SK-N-SH (cell line): ENCODE data around the gene RAI2. TPM values are rescaled to one million over a fixed set of nuclear protein-coding genes. Genes with fewer than 3 reads are reported as not detected.

ENCODE experiments used
- CTCF ChIA-PET: fragments of 300-600, 350-600 bp; formaldehyde crosslinking; extraction: SDS; loops from one replicate; lab custom pipeline; 2021; lab: Yijun Ruan, JAX
- POLR2A ChIA-PET: fragments of 350-600 bp; sonication (Branson Sonifier 250); formaldehyde crosslinking; extraction: SDS; loops from one replicate; lab custom pipeline; 2020; ENCODE audit warnings: antibody characterized with exemption, inconsistent platforms; lab: Yijun Ruan, JAX
- DNase-seq: peaks from one replicate; pipeline ENCODE4 v3.0.0; 2012
- H2AFZ ChIP-seq: fragments of 200-600 bp; sonication (generic); 2 replicates; pipeline ENCODE4 v1.8.1; 2016; ENCODE audit warnings: antibody characterized with exemption, mild to moderate bottlenecking, low read depth
- H3F3A ChIP-seq: fragments of 200-600 bp; sonication (generic); replicated peaks from 2 replicates; pipeline ENCODE3; 2016; ENCODE audit warnings: antibody characterized with exemption, mild to moderate bottlenecking; ENCODE audit not compliant: insufficient read depth
- H3K27ac ChIP-seq, 2 experiments: fragments of 200-500 bp in 1 of 2; fragments of 200-600 bp in 1 of 2; sonication (Bioruptor generic) in 1 of 2; sonication (generic), shearing (Covaris generic) in 1 of 2; 2 replicates each; pipeline versions ENCODE4 v1.5.1 to v1.6.1; 2014 to 2016; ENCODE audit warnings: low read depth in 2 of 2, inconsistent platforms in 1 of 2, low read length in 1 of 2, mild to moderate bottlenecking in 1 of 2, mixed read lengths in 1 of 2
- H3K27me3 ChIP-seq: fragments of 200-600 bp; sonication (generic), shearing (Covaris generic); 2 replicates; pipeline ENCODE4 v1.6.1; 2016; ENCODE audit warnings: mixed run types; ENCODE audit not compliant: insufficient read depth
- H3K36me3 ChIP-seq, 2 experiments: fragments of 200-500 bp in 1 of 2; fragments of 200-600 bp in 1 of 2; sonication (Bioruptor generic) in 1 of 2; sonication (generic) in 1 of 2; replicated peaks in 1 of 2; 2 replicates each; pipeline versions ENCODE3 to v1.5.1; 2014 to 2016; ENCODE audit warnings: low read length in 1 of 2, mild to moderate bottlenecking in 1 of 2; ENCODE audit not compliant: insufficient read depth in 2 of 2, control insufficient read depth in 1 of 2
- H3K4me1 ChIP-seq, 2 experiments: fragments of 200-500 bp in 1 of 2; fragments of 200-600 bp in 1 of 2; sonication (Bioruptor generic) in 1 of 2; sonication (generic), shearing (Covaris generic) in 1 of 2; 2 replicates each; pipeline versions ENCODE4 v1.5.1 to v1.6.1; 2014 to 2016; ENCODE audit warnings: low read depth in 1 of 2, low read length in 1 of 2, mixed run types in 1 of 2; ENCODE audit not compliant: insufficient read depth in 2 of 2, control insufficient read depth in 1 of 2
- H3K4me2 ChIP-seq: fragments of 200-600 bp; sonication (generic), shearing (Covaris generic); 2 replicates; pipeline ENCODE4 v1.6.1; 2017; ENCODE audit warnings: mixed run types
- H3K4me3 ChIP-seq, 2 experiments: fragments of 200-500 bp in 1 of 2; fragments of 200-600 bp in 1 of 2; sonication (Bioruptor generic) in 1 of 2; sonication (generic), shearing (Covaris generic) in 1 of 2; 2 replicates each; pipeline versions ENCODE4 v1.5.1 to v1.8.1; 2014 to 2016; ENCODE audit warnings: low read depth in 2 of 2, inconsistent platforms in 1 of 2, low read length in 1 of 2, mild to moderate bottlenecking in 1 of 2, mixed read lengths in 1 of 2, moderate library complexity in 1 of 2
- H3K79me2 ChIP-seq: fragments of 200-600 bp; sonication (generic); 2 replicates; pipeline ENCODE4 v1.8.1; 2017; ENCODE audit warnings: mild to moderate bottlenecking; ENCODE audit not compliant: insufficient read depth
- H3K9ac ChIP-seq: fragments of 200-600 bp; sonication (generic); 2 replicates; pipeline ENCODE4 v1.6.1; 2017; ENCODE audit warnings: mixed run types
- H3K9me2 ChIP-seq: fragments of 200-600 bp; sonication (generic); 2 replicates; pipeline ENCODE4 v1.6.1; 2017; ENCODE audit warnings: mixed run types
- H3K9me3 ChIP-seq: fragments of 200-600 bp; sonication (generic); 2 replicates; pipeline ENCODE4 v1.6.1; 2017; ENCODE audit warnings: mixed run types, mild to moderate bottlenecking, moderate library complexity
- H4K20me1 ChIP-seq: fragments of 200-600 bp; sonication (generic); 2 replicates; pipeline ENCODE4 v1.6.1; 2017; ENCODE audit warnings: mild to moderate bottlenecking, mixed run types; ENCODE audit not compliant: insufficient read depth
- ELF1 ChIP-seq: IDR thresholded peaks from 2 replicates; pipeline ENCODE4 v1.4.0; 2012
- EZH2phosphoT487 ChIP-seq: fragments of 200-600 bp; sonication (generic); IDR thresholded peaks from 2 replicates; pipeline ENCODE4 v1.6.1; 2017; ENCODE audit warnings: low read depth, mixed run types, mild to moderate bottlenecking, antibody characterized with exemption, moderate library complexity, borderline replicate concordance
- FOSL2 ChIP-seq: IDR thresholded peaks from 2 replicates; pipeline ENCODE4 v1.4.0; 2012; ENCODE audit warnings: low read depth, mild to moderate bottlenecking, moderate library complexity, borderline replicate concordance
- GABPA ChIP-seq: IDR thresholded peaks from 2 replicates; pipeline ENCODE4 v1.4.0; 2012; ENCODE audit warnings: low read depth, mild to moderate bottlenecking
- GATA2 ChIP-seq: sonication (generic); formaldehyde crosslinking; IDR thresholded peaks from 2 replicates; pipeline ENCODE4 v1.5.0; 2020; ENCODE audit warnings: mild to moderate bottlenecking, missing genetic modification reagents
- MEF2A ChIP-seq: IDR thresholded peaks from 2 replicates; pipeline ENCODE4 v1.4.0; 2012; ENCODE audit warnings: low read depth, borderline replicate concordance
- MXI1 ChIP-seq: IDR thresholded peaks from 2 replicates; pipeline ENCODE4 v1.6.1; 2012; ENCODE audit warnings: mild to moderate bottlenecking, low read depth, low read length, improper control_type of control experiment
- NFIC ChIP-seq: IDR thresholded peaks from 2 replicates; pipeline ENCODE4 v1.4.0; 2012; ENCODE audit warnings: borderline replicate concordance
- SIN3A ChIP-seq: IDR thresholded peaks from 2 replicates; pipeline ENCODE4 v1.6.1; 2012; ENCODE audit warnings: low read depth, mild to moderate bottlenecking, low read length, moderate library complexity, borderline replicate concordance
- TCF12 ChIP-seq: IDR thresholded peaks from 2 replicates; pipeline ENCODE4 v1.4.0; 2012
- YY1 ChIP-seq: IDR thresholded peaks from 2 replicates; pipeline ENCODE4 v1.4.0; 2012; ENCODE audit warnings: low read depth, mild to moderate bottlenecking
- WGBS: methylation state at CpG from one replicate; pipeline ENCODE4 v1.1.6; 2017; ENCODE audit warnings: low lambda C conversion rate; 5-methylcytosine and 5-hydroxymethylcytosine counted together
- polyA plus RNA-seq, 3 experiments: library from polyadenylated mRNA; depleted of rRNA; stranded (reverse); fragments of >200 nt; gene quantifications; 2 replicates each; pipeline ENCODE4 v1.2.3, GENCODE V29; 2012
- TF ChIP-seq, protein P1 (sequence below): IDR thresholded peaks from 2 replicates; pipeline ENCODE4; 2012
- TF ChIP-seq, protein P2 (sequence below): fragments of 200-600 bp; sonication (generic); IDR thresholded peaks from 2 replicates; pipeline ENCODE4 v1.6.1; 2017; ENCODE audit warnings: antibody characterized with exemption, mild to moderate bottlenecking, moderate library complexity
- TF ChIP-seq, protein P3 (sequence below): IDR thresholded peaks from 2 replicates; pipeline ENCODE4 v1.4.0; 2012; ENCODE audit warnings: low read depth
- TF ChIP-seq, protein P4 (sequence below): IDR thresholded peaks from 2 replicates; pipeline ENCODE4 v1.6.1; 2012; ENCODE audit warnings: mild to moderate bottlenecking, low read depth, low read length, moderate library complexity

RAI2 gene
- polyA plus RNA-seq, 1 of the 3 experiments (the other 2 are of a cell fraction): 0.07 TPM

DNA sequence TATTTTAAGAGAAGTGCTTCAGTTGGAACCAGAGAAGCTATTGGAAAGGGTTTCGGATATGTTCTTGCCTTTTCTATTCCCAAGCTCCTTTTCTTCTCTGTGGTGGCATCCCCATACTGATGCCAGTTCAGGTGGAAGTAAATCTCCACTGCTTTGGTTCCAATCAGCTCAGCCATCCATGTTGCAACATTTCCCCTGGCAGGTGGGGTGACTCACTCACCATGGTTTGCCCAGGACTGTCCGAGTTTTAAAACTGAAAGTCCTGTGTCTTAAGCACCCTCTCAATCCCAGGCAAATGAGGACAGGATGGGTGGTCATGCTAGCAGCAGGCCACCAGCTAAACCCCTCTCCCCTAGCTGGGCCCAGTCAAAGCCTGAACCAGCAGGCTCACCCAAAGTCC, 15.1 kb downstream of the RAI2 start:
- POLR2A ChIA-PET: no interaction called here
- no peak overlapping the region for H3K9ac ChIP-seq

DNA sequence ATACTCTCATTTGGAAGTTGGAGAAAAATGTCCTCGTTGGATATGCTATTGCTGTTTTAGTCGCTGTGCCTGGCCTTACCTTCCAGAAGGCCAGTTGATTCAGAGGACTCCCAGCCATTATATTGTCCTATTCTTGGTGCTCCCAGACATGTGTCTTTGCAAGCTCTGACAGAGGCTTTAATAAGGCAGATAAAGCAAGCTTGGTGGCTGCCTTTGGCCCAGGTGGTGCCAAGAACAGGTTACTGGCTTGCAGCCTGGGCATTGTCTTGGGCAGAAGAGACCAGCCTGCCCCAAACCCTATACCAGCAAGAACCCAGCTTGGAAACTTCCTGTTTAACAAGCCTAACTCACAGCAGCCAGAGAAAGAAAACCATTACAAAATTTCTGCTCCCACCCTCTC, 16.9 kb downstream of the RAI2 start:
- no peaks in the 10 kb centered on the region for H3K4me1 ChIP-seq
- H3K27ac ChIP-seq: no peak overlapping the region
- H4K20me1 ChIP-seq: no peaks in the 10 kb centered on the region
- H2AFZ ChIP-seq: no peak overlapping the region
- ChIA-PET POLR2A (no interaction called here), CTCF (interaction anchor here (0.8 to 1.6 kb wide), 2 partner anchors 22 to 31 kb away, joined by 4 read pairs; no protein-coding TSS in a partner anchor)
- H3K9ac ChIP-seq: no peak overlapping the region
- H3K27me3 ChIP-seq: peaks cover 6% of the 10 kb centered on the region; the same call in 1 of the 2 replicates
- no peaks in the 10 kb centered on the region for H3K36me3 ChIP-seq
- H3F3A ChIP-seq: no peaks in the 10 kb centered on the region
- no peak overlapping the region for H3K4me2 ChIP-seq
- 12% methylated on average over 2 of the region's 2 CpGs for WGBS
- DNase-seq: no peak
- no peaks in the 10 kb centered on the region for H3K9me2 ChIP-seq
- no peaks in the 10 kb centered on the region for H3K9me3 ChIP-seq
- no peak overlapping the region for H3K4me3 ChIP-seq
- H3K79me2 ChIP-seq: no peaks in the 10 kb centered on the region
- TF ChIP-seq ELF1: no peak
- no peak for TF ChIP-seq MEF2A
- TF ChIP-seq, protein P1, sequence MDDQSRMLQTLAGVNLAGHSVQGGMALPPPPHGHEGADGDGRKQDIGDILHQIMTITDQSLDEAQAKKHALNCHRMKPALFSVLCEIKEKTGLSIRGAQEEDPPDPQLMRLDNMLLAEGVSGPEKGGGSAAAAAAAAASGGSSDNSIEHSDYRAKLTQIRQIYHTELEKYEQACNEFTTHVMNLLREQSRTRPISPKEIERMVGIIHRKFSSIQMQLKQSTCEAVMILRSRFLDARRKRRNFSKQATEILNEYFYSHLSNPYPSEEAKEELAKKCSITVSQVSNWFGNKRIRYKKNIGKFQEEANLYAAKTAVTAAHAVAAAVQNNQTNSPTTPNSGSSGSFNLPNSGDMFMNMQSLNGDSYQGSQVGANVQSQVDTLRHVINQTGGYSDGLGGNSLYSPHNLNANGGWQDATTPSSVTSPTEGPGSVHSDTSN: no peak
- TF ChIP-seq GABPA: no peak
- no peak for TF ChIP-seq SIN3A
- TF ChIP-seq EZH2phosphoT487: no peak
- TF ChIP-seq, protein P2, sequence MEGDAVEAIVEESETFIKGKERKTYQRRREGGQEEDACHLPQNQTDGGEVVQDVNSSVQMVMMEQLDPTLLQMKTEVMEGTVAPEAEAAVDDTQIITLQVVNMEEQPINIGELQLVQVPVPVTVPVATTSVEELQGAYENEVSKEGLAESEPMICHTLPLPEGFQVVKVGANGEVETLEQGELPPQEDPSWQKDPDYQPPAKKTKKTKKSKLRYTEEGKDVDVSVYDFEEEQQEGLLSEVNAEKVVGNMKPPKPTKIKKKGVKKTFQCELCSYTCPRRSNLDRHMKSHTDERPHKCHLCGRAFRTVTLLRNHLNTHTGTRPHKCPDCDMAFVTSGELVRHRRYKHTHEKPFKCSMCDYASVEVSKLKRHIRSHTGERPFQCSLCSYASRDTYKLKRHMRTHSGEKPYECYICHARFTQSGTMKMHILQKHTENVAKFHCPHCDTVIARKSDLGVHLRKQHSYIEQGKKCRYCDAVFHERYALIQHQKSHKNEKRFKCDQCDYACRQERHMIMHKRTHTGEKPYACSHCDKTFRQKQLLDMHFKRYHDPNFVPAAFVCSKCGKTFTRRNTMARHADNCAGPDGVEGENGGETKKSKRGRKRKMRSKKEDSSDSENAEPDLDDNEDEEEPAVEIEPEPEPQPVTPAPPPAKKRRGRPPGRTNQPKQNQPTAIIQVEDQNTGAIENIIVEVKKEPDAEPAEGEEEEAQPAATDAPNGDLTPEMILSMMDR: no peak
- TF ChIP-seq, protein P3, sequence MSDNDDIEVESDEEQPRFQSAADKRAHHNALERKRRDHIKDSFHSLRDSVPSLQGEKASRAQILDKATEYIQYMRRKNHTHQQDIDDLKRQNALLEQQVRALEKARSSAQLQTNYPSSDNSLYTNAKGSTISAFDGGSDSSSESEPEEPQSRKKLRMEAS: no peak
- no peak for TF ChIP-seq FOSL2
- TF ChIP-seq MXI1: no peak
- TF ChIP-seq, protein P4, sequence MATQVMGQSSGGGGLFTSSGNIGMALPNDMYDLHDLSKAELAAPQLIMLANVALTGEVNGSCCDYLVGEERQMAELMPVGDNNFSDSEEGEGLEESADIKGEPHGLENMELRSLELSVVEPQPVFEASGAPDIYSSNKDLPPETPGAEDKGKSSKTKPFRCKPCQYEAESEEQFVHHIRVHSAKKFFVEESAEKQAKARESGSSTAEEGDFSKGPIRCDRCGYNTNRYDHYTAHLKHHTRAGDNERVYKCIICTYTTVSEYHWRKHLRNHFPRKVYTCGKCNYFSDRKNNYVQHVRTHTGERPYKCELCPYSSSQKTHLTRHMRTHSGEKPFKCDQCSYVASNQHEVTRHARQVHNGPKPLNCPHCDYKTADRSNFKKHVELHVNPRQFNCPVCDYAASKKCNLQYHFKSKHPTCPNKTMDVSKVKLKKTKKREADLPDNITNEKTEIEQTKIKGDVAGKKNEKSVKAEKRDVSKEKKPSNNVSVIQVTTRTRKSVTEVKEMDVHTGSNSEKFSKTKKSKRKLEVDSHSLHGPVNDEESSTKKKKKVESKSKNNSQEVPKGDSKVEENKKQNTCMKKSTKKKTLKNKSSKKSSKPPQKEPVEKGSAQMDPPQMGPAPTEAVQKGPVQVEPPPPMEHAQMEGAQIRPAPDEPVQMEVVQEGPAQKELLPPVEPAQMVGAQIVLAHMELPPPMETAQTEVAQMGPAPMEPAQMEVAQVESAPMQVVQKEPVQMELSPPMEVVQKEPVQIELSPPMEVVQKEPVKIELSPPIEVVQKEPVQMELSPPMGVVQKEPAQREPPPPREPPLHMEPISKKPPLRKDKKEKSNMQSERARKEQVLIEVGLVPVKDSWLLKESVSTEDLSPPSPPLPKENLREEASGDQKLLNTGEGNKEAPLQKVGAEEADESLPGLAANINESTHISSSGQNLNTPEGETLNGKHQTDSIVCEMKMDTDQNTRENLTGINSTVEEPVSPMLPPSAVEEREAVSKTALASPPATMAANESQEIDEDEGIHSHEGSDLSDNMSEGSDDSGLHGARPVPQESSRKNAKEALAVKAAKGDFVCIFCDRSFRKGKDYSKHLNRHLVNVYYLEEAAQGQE: no peak
- no peak for TF ChIP-seq NFIC
- TF ChIP-seq YY1: no peak

More for the DNA sequence above, 15.1 kb downstream of the RAI2 start:
- Histone ChIP-seq H3K4me3 (no peak overlapping the region), H3K9me2 (no peaks in the 10 kb centered on the region), H3K27ac (no peak overlapping the region), H2AFZ (no peak overlapping the region), H3K79me2 (no peaks in the 10 kb centered on the region), H3K4me1 (no peaks in the 10 kb centered on the region), H3K27me3 (peaks cover 15% of the 10 kb centered on the region; the same call in 1 of the 2 replicates), H3F3A (no peaks in the 10 kb centered on the region), H3K36me3 (no peaks in the 10 kb centered on the region), H3K9me3 (no peaks in the 10 kb centered on the region), H3K4me2 (no peak overlapping the region), H4K20me1 (no peaks in the 10 kb centered on the region)
- CTCF ChIA-PET: interaction anchor here (1.6 kb wide), 1 partner anchor 33 kb away, joined by 4 read pairs; no protein-coding TSS in a partner anchor
- TF ChIP-seq GATA2 (CRISPR knock-in tag) (no peak), YY1 (no peak), SIN3A (no peak), TCF12 (no peak)
- TF ChIP-seq, protein P4: no peak
- DNase-seq: no peak
- 13% methylated on average over 2 of the region's 2 CpGs for WGBS
